Glomerular endothelial cell (primary cell): ENCODE data around the gene AEBP2. TPM values are rescaled to one million over a fixed set of nuclear protein-coding genes. Genes with fewer than 3 reads are reported as not detected.
"Not testable (repeated sequence)": the region's sequence is repeated elsewhere in the genome, so short reads cannot be mapped to it uniquely, and the experiment has no call there.

Experiments
- DNase-seq: peaks from one replicate; pipeline ENCODE4 v3.0.0-alpha.2; 2011; ENCODE audit warnings: low read depth, low spot score; ENCODE audit errors: extremely low read depth
- total RNA-seq: library from RNA; depleted of rRNA; stranded (reverse); fragments of >200 nt; gene quantifications from 2 replicates; pipeline ENCODE4 v1.2.3, GENCODE V29; 2015

Gene AEBP2, protein sequence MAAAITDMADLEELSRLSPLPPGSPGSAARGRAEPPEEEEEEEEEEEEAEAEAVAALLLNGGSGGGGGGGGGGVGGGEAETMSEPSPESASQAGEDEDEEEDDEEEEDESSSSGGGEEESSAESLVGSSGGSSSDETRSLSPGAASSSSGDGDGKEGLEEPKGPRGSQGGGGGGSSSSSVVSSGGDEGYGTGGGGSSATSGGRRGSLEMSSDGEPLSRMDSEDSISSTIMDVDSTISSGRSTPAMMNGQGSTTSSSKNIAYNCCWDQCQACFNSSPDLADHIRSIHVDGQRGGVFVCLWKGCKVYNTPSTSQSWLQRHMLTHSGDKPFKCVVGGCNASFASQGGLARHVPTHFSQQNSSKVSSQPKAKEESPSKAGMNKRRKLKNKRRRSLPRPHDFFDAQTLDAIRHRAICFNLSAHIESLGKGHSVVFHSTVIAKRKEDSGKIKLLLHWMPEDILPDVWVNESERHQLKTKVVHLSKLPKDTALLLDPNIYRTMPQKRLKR
- total RNA-seq: 16.7 and 24.7 TPM in 2 replicates

DNA sequence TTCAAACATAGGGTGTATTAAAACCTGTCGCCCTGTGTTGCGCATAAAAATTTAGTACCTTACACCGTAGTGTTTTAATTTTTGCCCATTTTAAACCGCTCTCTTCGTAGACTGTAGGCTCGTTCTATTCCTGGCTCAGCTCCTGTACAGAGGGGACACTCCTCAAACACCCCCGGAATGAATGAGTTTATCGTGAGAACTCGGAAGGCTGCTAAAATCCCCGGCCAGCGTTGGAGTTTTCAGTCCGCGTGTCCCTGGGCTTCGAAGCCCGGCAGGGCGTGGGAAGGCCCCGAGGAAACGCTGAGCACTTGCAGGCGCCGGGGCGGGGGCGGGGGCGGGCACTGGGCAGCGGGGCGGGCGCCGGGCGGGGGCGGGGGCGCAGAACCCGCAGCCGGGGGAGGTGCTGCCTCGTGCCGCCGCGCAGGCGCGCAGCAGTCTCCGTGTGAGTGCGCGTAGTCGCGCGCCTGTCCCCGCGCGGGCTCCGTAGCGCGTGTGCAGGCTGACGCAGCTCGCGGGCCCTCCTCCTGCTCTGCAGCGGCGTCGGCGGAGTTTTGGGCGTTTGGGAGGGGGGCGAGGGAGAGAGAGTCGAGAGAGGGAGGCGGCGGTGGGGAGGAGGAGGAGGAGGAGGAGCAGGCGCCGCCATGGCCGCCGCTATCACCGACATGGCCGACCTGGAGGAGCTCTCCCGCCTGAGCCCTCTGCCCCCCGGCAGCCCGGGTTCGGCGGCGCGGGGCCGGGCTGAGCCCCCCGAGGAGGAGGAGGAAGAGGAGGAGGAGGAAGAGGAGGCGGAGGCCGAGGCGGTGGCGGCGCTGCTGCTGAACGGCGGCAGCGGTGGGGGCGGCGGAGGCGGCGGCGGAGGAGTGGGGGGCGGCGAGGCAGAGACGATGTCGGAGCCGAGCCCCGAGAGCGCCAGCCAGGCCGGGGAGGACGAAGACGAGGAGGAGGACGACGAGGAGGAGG is at the start of gene AEBP2:
TSS of gene AEBP2 (plus strand) at position 434 of the 960 bp plus-strand sequence. CDS start at position 642, 208 bp downstream.
- DNase-seq: no peak

DNA sequence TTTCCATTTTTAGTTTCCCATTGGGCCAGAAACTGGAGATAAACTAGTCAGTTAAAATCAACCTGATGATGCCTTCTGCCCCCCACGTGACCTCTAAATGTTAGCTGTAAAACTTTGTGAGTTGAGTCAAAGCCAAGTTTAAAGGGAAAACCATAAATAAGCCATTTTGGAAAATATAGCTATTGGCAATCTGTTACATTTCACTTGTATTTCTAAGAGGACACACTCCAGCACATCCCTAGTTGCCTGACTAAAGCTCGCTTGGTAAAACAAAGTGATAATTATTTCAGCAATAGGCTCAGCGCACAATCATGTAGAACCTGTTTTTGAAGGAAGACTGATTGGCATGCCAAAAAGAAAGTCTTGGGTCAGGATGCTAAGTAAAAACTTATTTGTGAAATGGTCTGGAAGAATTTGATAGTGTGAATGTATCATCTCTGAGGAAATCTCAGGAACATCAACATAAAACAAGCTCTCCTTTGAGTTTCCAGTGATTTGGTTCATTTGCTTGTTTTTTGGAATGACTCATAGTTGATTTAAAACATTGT is 49.2 kb upstream of the AEBP2 start:
- DNase-seq: no peak

DNA sequence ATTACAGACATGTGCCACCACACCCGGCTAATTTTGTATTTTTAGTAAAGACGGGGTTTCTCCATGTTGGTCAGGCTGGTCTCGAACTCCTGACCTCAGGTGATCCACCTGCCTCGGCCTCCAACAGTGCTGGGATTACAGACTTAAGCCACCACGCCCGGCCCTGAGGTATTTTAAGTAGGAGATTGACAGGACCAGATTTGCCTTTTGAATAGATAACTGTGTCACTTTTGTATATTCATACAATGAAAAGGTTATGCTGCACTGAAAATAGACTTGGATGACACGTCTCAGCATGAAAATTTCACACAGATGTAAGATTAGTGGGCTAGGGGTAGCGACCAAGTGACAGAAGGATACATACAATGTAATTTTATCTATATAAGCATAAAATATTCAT is 46.6 kb upstream of the AEBP2 start:
- not testable (repeated sequence) for DNase-seq

DNA sequence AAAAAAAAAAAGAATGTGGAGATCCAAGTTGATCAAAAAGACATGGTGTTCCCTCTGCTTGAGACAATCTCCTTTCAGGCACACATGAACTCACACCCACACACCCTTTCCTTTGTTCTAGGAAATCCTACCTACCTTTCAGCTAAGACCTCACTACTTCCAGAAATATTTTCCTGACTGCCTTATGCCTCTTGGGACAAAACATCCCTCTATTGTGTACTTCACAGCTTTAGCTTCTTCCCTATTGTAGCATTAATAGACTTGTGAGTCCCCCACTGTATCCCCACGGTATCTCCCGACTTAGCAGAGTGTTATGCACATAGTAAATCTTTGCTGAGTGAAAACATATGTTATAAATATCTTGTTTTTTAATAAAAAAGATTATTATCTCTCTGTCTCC is 44.9 kb upstream of the AEBP2 start:
- no peak for DNase-seq

DNA sequence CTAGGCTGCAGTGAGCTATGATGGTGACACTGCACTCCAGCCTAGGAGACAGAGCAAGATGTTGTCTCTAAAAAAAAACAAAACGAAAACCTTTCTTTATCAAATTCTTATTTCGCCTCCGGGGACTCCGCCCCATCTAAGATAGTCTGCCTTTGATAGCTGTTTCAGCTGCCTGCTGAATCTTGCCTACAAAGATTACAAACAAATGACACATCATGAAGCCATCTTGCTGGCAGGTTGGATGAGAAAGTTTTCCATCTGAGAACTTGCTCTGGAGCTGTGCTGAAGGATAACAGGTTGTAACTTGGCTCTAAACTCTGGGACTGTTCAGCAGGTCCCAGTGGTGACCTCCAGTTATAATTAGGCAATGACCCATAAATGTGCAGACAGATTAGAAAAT is 41.8 kb upstream of the AEBP2 start:
- no peak for DNase-seq

DNA sequence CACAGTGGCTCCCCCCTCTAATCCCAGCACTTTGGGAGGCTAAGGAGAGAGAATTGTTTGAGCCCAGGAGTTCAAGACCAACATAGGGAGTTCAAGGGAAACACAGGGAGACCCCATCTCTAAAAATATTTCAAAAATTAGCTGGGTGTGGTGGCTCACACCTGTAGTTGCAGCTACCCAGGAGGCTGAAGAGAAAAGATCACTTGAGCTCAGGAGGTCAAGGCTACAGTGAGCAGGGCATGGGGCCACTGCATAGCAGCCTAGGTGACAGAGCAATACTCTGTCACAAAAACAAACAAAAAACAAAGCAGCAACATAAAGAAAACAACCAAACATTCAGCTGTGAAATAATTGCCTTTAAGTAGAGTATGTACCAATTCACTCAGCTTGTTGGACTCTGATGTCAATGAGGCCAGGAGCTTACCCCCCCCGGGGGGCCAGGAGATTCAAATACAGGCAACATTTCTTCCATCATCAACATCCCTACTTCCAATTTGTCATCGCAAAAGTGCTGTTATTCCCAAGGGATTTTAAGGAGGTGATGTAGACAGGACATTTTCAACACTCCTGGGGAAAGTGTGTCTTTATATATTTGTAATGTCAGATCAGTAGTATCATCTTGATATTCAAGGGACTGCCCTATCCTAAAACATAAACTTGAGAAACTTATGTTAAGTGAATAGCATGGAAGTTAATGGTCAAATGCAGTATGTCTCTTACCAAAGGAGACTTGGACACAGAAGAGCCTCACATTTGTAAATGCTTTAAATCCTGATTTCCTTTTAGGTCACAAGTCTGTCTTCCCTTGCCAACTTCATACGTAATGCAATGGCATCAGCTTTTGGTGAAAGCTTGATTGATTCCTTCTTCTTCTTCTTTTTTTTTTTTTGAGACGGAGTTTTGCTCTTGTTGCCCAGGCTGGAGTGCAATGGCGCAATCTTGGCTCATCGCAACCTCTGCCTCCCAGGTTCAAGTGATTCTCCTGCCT is 40.6 kb upstream of the AEBP2 start:
- no peak for DNase-seq

DNA sequence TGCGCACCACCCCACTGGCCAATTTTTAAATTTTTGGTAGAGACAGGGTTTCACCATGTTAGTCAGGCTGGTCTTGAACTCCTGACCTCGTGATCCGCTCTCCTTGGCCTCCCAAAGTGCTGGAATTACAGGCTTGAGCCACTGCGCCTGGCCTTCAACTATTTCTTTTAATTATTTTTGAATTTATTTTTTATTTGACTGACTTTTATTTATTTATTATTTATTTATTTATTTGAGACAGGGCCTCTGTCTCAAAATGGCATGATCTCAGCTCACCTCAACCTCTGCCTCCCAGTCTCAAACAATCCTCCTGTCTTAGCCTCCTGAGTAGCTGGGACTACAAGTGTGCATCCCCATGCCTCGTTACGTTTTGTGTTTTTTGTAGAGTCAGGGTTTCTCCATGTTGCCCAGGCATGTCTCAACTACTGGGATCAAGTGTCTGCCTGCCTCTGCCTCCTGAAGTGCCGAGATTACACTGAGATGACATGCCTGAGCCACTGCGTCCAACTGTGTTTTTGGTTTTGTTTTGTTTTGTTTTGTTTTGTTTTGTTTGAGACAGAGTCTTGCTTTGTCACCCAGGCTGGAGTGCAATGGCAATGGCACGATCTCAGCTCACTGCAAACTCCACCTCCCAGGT is 38.5 kb upstream of the AEBP2 start:
- not testable (repeated sequence) for DNase-seq

DNA sequence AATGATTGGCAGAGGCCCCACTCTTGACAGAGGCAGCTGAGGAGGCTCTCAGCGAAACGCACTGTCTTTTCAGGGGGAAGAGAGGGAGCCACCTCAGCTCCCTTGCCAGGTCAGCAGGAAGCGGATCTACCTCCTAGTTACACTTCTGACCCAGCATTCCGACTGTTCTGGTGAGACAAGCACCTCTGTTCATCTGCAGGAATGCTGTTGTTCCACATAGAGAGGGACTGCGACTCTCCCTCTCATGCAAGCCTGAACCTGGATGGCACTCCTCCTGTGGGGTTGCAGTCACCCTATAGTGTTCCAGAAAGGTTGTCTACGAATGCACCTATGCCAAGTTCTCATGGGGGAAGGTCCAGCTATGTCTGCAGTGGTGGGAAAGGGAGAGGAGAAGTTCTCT is 37.1 kb upstream of the AEBP2 start:
- DNase-seq: no peak

DNA sequence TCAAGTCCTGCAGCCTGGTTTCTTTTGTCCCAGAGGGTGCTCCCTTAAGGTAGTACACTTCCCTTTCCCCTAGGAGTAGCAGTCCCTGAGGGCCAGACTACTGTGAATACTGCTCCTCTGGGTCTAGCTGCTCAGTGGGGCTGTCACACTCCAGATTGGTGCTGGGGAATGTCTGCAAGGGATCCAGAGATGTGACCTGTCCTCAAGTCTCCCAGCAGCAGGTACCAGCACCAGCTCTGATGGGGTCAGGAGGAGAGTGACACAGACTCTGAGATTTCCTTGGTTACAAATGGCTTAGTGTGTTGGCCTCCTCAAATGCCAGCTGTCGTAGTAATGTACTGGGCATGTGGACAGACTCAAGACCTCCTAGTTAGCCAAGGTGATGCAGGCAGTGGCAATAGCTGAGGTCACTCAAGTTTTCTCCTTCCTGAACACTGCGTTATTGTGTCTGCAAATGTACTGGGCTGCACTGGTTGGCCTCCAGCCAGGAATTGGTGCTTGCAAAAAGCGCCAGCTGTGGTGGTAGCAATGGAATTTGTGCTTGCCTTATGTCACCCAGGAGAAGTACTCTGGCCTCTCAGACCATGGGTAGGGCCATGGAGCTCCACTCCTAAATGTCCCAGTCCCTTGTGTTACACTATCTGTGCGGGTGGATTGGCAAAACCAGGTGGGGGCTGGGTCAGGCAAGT is 36.4 kb upstream of the AEBP2 start:
- peak; percentile 29 for DNase-seq

DNA sequence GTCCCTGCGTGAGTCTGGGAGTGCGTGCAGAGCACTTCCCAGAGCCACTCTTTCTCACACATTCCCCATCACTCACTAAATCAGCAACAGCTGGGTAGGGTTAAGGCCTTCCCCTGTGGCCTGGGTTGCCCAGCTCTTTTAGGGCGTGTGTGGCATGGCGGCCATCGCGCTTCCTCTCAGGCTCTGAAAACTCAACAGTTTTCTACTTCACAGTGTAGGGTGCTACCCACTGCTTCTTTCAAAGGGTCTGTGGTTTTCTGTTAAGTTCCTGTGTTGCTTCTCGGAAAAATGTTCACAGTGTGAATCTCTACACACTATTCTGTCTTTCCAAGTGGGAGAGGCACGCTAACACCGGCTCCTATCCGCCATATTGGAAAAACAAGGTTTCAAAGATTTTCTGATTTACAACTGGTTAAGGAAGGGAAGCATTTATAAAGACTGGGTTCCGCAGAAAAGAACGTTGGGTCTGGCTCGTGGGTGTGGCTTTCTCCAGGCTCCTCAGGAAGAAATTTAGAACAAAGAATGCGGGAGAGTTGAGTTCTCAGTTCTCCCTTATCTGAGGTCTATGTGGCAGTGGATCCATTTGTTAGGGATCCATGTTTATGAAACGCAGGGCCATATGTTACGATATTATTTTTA is 34.9 kb upstream of the AEBP2 start:
- no peak for DNase-seq

DNA sequence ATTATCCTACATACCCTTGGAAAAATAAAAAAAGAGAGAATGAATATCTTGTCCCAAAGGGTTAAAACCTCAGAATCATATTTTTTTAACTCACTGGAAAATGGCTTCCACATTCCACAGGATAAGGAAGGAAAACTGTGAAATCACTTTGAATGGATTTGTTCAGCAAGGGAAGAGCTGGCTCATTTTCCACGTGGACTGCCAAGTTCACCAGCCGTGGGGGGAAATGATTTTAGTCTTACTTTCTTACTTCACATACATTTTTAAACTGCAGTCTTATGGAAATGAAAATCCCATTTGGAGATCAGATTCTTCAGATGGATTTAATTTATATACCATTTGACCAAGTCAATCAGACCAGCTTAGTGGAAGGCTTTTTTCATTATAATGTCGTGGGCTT is 29.9 kb upstream of the AEBP2 start:
- DNase-seq: no peak

DNA sequence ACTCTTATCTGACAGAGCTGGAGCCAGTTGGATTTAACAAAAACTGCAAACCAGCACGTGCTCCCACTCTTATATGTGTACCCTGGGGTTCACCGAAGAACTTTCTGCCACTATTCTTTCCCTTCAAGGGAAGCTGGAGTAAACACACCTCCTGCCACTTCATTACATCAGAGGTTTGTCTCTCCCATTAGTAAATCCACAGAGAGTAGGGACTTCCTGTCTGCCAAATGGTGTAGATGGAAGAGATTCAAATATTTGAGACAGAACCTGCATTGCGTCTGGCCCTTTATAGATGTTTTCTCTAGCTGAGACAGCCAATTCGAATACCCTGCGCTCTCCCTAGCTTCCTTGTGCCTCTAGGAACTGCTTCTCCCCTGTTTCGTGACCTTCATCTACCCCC is 29.1 kb upstream of the AEBP2 start:
- DNase-seq: no peak

DNA sequence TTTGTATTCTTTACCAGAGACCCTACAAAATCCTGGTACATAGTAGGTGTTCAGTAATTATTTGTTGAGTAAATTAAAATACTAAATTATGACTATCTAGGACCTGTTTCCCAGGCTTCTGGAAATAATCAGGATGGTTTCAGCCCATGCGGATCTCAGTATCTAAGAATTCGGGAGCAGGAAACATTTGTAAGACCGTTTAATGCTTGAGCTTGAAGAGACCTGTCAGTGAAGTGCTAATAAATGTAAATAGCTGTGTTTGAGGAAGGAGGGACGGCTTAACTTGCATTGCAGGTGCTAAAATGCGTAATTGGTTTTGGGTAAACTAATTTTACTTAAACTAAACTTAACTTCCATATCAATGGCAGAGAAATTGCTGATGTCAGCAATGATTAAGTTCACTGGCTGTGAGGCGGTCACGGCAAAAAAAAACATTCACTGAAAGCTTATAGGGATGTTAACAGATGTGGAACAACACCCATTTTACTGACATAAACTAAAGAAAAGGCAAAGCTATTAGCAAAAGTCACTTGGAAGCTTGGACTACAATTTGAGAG is 28.6 kb upstream of the AEBP2 start:
- no peak for DNase-seq

DNA sequence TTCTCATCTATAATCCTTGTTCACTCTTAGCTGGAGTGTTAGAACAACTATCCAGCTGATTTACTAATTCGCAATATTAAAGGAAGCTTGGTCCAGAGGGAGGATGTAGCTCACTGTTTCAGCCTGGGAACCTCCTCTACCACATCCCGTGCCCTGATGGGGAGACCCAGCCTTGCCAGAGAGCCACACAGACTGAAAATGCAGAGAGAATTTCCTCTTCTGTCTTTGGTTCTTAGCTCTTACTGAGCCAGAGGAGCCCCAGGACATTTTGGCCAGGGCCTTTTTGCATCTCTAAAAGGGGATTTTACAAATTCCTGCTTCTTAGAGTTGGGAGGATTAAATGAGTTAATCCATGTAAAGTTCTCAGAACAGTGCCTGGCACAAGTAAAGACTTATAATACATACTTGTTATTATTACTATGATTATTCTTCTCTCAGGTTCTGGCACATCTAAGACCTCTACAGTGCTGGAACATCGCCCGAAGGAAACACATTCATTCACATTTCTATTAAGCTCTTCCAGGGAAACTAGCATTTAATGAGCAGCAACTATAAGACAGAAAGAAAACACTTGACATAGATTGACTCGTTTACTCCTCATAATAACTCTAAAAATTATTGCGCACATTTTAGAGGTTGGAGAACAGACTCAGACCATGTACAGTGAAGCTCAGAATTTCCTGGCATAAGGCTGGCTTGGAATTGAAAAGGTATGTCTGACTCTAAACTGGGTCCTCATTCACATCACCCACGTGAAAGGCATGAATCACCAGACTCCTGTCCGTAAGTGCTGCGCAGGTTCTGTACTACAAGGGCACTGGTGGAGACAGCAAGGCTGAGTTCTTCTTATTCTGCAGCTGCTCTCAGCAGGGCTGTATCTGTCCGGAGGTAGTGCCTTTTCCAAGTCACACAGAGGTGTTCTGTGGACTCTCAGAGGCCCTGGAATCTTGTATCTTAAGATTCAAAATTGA is 27.8 kb upstream of the AEBP2 start:
- DNase-seq: no peak

DNA sequence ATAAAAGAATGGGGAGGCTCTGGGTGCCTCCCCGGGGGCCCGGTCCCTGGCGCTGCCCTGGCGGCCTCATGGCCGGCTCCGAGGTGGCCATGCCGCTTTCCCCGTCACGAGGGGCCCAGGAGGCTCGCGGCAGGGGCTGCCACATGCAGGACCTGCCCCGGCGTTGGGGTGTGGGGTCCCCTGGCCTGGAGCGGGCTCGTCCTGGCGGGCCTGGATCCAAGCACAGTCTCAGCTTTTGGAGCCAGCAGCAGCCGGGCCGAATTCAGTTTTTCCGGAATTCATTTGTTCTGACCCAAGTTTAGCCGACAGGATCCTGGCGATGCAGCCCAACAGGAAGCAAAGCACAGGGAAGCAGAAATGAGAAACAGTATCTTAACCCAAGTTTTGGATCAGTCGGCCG is 26.4 kb upstream of the AEBP2 start:
- DNase-seq: no peak

DNA sequence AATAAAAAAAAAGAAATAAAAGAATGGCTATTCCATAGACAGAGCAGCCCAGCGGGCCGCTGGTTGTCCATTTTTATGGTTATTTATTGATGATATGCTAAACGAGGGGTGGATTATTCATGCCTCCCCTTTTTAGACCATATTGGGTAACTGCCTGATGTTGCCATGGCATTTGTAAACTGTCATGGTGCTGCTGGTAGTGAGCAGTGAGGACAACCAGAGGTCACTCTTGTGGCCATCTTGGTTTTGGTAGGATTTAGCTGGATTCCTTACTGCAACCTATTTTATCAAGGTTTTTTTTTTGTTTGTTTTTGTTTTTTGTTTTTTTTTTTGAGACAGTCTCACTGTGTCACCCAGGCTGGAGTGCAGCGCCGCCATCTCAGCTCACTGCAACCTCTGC is 25.7 kb upstream of the AEBP2 start:
- not testable (repeated sequence) for DNase-seq

DNA sequence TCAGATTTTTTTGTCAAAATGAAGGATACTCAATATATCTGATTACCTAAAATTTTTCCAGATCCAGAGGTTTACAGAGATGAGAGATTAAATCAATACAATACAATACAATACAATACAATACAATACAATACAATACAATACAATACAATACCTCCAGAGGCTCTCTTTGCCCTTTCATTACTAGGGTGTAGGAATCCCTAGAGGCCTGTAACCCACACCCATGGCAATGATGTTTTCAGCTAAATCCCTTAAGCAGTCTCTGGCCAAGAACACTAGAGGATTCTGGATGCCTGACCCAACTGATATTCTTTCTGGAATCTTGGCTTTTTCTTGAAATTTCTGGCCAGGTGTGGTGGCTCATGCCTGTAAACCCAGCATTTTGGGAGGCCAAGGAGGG is 23.7 kb upstream of the AEBP2 start:
- no peak for DNase-seq
